Fibroblast of lung (primary cell): ENCODE results near the gene INTS1. TPM values are rescaled to one million over a fixed set of nuclear protein-coding genes. Genes with fewer than 3 reads are reported as not detected.

Experiments
- DNase-seq, 2 donors: peaks; one replicate each; pipeline versions ENCODE4 v3.0.0 to v3.0.0-alpha.2; 2010; ENCODE audit warnings: low read depth in 2 of 2
- H2AFZ ChIP-seq: 2 replicates; pipeline ENCODE4 v1.5.1; 2012; ENCODE audit warnings: low read length, control low read depth, inconsistent platforms
- H3K27ac ChIP-seq: 2 replicates; pipeline ENCODE4 v1.5.1; 2011; ENCODE audit warnings: low read length, control low read depth; ENCODE audit not compliant: insufficient read depth
- H3K27me3 ChIP-seq: 2 replicates; pipeline ENCODE4 v1.5.1; 2011; ENCODE audit warnings: mild to moderate bottlenecking, low read length; ENCODE audit not compliant: control insufficient read depth, insufficient read depth
- H3K36me3 ChIP-seq: 2 replicates; pipeline ENCODE4 v1.5.1; 2011; ENCODE audit warnings: low read length; ENCODE audit not compliant: control insufficient read depth, insufficient read depth
- H3K4me1 ChIP-seq: 2 replicates; pipeline ENCODE4 v1.5.1; 2011; ENCODE audit warnings: low read length; ENCODE audit not compliant: control insufficient read depth, insufficient read depth; ENCODE audit errors: extremely low read depth
- H3K4me2 ChIP-seq: 2 replicates; pipeline ENCODE4 v1.5.1; 2011; ENCODE audit warnings: low read length, control low read depth; ENCODE audit not compliant: insufficient read depth; ENCODE audit errors: extremely low read depth
- H3K4me3 ChIP-seq, 4 experiments: fragments of 200-600 bp in 1 of 4; sonication (generic) in 1 of 4; replicated peaks in 1 of 4; 2 replicates each; pipeline ENCODE4 v1.5.1; 2011 to 2016; ENCODE audit warnings: low read length in 4 of 4, low read depth in 3 of 4, mild to moderate bottlenecking in 3 of 4, control low read depth in 2 of 4, inconsistent platforms in 1 of 4, mixed read lengths in 1 of 4; ENCODE audit not compliant: insufficient read depth in 1 of 4; ENCODE audit errors: control extremely low read depth in 1 of 4
- H3K79me2 ChIP-seq: 2 replicates; pipeline ENCODE4 v1.5.1; 2012; ENCODE audit warnings: mild to moderate bottlenecking, low read length, inconsistent platforms; ENCODE audit not compliant: control insufficient read depth, insufficient read depth
- H3K9ac ChIP-seq: 2 replicates; pipeline ENCODE4 v1.5.1; 2011; ENCODE audit warnings: mild to moderate bottlenecking, low read length, control low read depth; ENCODE audit not compliant: insufficient read depth
- H3K9me3 ChIP-seq: 2 replicates; pipeline ENCODE4 v1.5.1; 2012; ENCODE audit warnings: low read depth, low read length; ENCODE audit not compliant: control insufficient read depth, insufficient read depth
- H4K20me1 ChIP-seq: 2 replicates; pipeline ENCODE4 v1.5.1; 2011; ENCODE audit warnings: low read length; ENCODE audit not compliant: control insufficient read depth, insufficient read depth; ENCODE audit errors: extremely low read depth
- EZH2 ChIP-seq: IDR thresholded peaks from 2 replicates; pipeline ENCODE4 v1.5.1; 2012; ENCODE audit warnings: low read length, control low read depth, mild to moderate bottlenecking; ENCODE audit errors: missing control alignments
- polyA plus RNA-seq, 2 donors: library from polyadenylated mRNA; depleted of rRNA in 1 of 2; stranded (reverse) in 1 of 2; unstranded in 1 of 2; fragments of >200 nt; gene quantifications; 2 replicates each; pipeline ENCODE4 v1.2.1, GENCODE V29; 2011 to 2012; ENCODE audit warnings: missing spikeins in 1 of 2
- total RNA-seq: library from RNA; depleted of rRNA; stranded (reverse); fragments of >200 nt; gene quantifications from 2 replicates; pipeline ENCODE4 v1.2.1, GENCODE V29; 2014
- TF ChIP-seq, protein P1 (sequence below), 2 donors: IDR thresholded peaks in 1 of 2; conservative IDR thresholded peaks in 1 of 2; 1 replicate in 1 of 2; 2 replicates in 1 of 2; pipeline ENCODE4 v1.5.1; 2011 to 2012; ENCODE audit warnings: low read length in 2 of 2, control low read depth in 1 of 2, inconsistent platforms in 1 of 2, low read depth in 1 of 2, mild to moderate bottlenecking in 1 of 2

INTS1 gene
- total and polyA plus RNA-seq, 2 donors (not counting 1 experiment from before 2014, with no cell fraction given) = 7.1 to 35.5 TPM

DNA sequence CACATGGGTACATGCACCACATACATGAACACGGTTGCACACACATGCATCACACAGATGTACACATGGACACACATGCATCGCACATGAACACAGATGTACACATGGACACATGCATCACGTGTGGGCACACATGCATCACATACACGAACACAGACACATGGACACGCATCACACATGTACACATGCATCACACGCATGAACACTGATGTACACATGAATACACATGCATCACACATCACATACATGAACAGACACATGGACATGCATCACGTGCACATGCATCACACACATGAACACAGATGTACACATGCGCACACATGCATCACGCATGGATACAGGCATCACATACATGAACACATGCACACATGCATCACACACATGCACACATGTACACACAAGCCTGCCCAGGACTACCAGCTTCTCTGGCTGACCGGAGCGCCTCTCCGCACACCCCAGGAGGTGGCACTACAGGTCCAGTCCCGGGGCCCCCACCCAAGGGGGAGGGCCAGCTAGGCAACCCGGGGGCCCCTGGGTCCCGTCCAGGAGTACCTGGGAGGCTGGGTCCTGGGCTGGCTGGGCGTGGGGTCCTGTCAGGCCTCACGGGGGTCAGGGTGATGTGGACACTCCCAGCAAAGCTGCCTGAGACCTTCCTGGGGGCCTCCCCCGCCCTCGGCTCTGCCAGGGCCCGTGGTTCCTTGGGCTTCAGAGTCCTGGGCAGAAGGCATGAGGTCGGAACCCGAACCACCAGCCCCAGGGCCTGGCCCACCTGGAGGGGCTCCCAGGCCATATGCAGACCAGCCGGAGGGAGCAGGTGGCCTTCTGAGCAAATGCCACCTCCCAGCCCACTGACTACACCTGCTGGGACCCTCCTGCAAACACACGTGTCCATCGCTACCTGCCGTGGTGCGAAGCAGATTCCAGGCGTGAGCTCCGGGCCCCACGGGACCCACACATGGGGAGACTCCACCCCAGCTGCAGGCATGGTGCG lies 64.5 kb downstream of the INTS1 start:
- no peaks in the 10 kb centered on the region for H3K79me2 ChIP-seq
- H3K9me3 ChIP-seq = no peaks in the 10 kb centered on the region
- no peak overlapping the region for H2AFZ ChIP-seq
- no peak overlapping the region for H3K27ac ChIP-seq
- H3K4me1 ChIP-seq = no peaks in the 10 kb centered on the region
- H3K4me3 ChIP-seq = no peak overlapping the region
- peaks cover 39% of the 10 kb centered on the region for H3K36me3 ChIP-seq
- no peak for TF ChIP-seq EZH2
- TF ChIP-seq, protein P1, sequence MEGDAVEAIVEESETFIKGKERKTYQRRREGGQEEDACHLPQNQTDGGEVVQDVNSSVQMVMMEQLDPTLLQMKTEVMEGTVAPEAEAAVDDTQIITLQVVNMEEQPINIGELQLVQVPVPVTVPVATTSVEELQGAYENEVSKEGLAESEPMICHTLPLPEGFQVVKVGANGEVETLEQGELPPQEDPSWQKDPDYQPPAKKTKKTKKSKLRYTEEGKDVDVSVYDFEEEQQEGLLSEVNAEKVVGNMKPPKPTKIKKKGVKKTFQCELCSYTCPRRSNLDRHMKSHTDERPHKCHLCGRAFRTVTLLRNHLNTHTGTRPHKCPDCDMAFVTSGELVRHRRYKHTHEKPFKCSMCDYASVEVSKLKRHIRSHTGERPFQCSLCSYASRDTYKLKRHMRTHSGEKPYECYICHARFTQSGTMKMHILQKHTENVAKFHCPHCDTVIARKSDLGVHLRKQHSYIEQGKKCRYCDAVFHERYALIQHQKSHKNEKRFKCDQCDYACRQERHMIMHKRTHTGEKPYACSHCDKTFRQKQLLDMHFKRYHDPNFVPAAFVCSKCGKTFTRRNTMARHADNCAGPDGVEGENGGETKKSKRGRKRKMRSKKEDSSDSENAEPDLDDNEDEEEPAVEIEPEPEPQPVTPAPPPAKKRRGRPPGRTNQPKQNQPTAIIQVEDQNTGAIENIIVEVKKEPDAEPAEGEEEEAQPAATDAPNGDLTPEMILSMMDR (conservative IDR thresholded peaks at IDR 0.05 in 1 of 2, IDR thresholded peaks at IDR 0.05 in 1 of 2; ENCODE audit: low read depth in 1 of 2, low read length in 2 of 2) = no peak
- no peak overlapping the region for H3K4me2 ChIP-seq
- H3K27me3 ChIP-seq = no peaks in the 10 kb centered on the region
- H4K20me1 ChIP-seq = no peaks in the 10 kb centered on the region
- no peak for DNase-seq
- no peak overlapping the region for H3K9ac ChIP-seq

DNA sequence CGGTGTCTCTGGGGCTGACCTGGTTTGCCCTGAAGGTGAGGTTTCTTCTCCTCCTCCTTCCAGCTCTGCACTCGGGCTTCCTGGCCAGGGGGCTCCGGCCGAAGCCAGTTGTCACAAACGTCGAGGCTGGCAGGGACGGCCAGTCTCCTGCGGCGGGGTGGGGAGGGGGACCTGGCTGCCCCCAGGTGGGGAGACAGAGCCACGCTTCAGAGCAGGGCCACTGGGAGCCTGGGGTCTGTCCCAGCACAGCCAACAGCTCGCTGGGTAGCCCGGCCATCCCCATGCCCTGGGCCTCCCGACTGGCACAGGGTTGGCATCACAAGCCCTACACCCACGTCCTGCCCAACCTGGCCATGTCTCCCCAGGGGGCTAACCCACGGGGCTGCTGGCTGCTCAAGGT lies 65.4 kb downstream of the INTS1 start:
- Histone ChIP-seq H3K27me3 (no peaks in the 10 kb centered on the region), H3K9me3 (no peaks in the 10 kb centered on the region), H2AFZ (no peak overlapping the region), H3K79me2 (no peaks in the 10 kb centered on the region), H3K4me1 (no peaks in the 10 kb centered on the region), H3K9ac (no peak overlapping the region), H3K36me3 (peaks cover 38% of the 10 kb centered on the region), H3K27ac (no peak overlapping the region), H3K4me3 (no peak overlapping the region), H4K20me1 (no peaks in the 10 kb centered on the region), H3K4me2 (no peak overlapping the region)
- DNase-seq = no peak
- no peak for TF ChIP-seq EZH2
- TF ChIP-seq, protein P1 (conservative IDR thresholded peaks at IDR 0.05 in 1 of 2, IDR thresholded peaks at IDR 0.05 in 1 of 2; ENCODE audit: low read depth in 1 of 2, low read length in 2 of 2) = no peak

DNA sequence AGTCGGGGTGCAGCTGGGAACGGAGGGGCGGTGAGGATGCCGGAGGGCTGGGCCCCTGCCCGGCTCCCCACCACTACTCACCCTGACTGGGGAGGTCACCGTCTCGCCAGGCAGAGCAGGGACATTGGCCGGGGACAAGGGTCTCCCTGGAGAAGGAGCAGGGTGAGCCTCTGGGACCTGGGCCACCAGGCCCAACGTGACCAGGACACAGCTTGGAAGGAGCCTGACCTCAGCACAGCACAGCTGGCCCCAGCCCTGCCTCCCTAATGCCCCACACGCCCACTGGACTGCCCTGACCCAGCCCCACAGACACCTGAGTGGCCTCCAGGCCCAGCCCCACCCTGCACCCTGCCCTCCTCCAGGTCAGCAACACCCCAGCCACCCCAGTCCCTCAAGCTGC lies 66.0 kb downstream of the INTS1 start:
- no peak overlapping the region for H3K4me2 ChIP-seq
- peaks cover 37% of the 10 kb centered on the region for H3K36me3 ChIP-seq
- DNase-seq = no peak
- no peak overlapping the region for H3K9ac ChIP-seq
- no peak overlapping the region for H2AFZ ChIP-seq
- no peak overlapping the region for H3K4me3 ChIP-seq
- H3K4me1 ChIP-seq = no peaks in the 10 kb centered on the region
- H3K79me2 ChIP-seq = no peaks in the 10 kb centered on the region
- H3K27ac ChIP-seq = no peak overlapping the region
- H3K9me3 ChIP-seq = no peaks in the 10 kb centered on the region
- no peak for TF ChIP-seq EZH2
- TF ChIP-seq, protein P1 (conservative IDR thresholded peaks at IDR 0.05 in 1 of 2, IDR thresholded peaks at IDR 0.05 in 1 of 2; ENCODE audit: low read depth in 1 of 2, low read length in 2 of 2) = no peak
- no peaks in the 10 kb centered on the region for H3K27me3 ChIP-seq
- no peaks in the 10 kb centered on the region for H4K20me1 ChIP-seq
